Measurements from ENCODE around the gene DENND6A. TPM values are rescaled to one million over a fixed set of nuclear protein-coding genes. Genes with fewer than 3 reads are reported as not detected.

The DENND6A gene
- total RNA-seq, 2 donors from 2014 or later: 23.4 to 35.1 TPM

DNA sequence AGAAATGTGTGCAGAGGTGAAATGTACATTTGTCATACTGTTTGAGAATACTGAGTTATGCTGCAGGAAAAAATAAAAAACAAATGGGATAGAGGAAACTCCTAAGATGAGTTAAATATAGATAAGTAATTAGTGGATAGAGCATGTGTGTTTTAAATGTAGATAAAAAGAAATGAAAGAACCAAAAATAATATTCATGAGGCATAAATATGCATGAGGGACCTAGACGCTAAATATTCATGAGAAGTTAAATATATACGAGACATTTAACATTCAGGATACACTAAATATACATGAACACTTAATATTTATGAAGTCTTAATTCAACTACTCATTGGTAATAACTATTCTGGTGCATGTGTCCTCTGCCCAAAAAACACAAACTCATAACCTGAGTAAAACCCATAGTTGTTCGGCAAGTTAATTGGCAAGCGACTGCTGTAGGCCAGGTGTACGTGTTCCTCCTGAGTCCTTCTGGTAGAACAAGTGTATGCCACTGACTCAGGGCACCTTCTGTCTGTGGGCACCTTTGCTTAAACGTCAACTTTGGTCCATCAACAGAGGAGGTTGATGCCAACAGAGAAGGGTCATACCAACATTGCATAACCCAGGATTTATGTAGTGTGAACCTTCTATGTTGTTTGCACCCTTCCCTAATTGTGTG, 24.5 kb upstream of the DENND6A start:
- H3K36me3 Mint-ChIP-seq (ENCODE audit: low read depth): no peaks in the 10 kb centered on the region
- no peak for DNase-seq
- TF ChIP-seq, protein P1, sequence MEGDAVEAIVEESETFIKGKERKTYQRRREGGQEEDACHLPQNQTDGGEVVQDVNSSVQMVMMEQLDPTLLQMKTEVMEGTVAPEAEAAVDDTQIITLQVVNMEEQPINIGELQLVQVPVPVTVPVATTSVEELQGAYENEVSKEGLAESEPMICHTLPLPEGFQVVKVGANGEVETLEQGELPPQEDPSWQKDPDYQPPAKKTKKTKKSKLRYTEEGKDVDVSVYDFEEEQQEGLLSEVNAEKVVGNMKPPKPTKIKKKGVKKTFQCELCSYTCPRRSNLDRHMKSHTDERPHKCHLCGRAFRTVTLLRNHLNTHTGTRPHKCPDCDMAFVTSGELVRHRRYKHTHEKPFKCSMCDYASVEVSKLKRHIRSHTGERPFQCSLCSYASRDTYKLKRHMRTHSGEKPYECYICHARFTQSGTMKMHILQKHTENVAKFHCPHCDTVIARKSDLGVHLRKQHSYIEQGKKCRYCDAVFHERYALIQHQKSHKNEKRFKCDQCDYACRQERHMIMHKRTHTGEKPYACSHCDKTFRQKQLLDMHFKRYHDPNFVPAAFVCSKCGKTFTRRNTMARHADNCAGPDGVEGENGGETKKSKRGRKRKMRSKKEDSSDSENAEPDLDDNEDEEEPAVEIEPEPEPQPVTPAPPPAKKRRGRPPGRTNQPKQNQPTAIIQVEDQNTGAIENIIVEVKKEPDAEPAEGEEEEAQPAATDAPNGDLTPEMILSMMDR (conservative IDR thresholded peaks at IDR 0.05): no peak
- no peak overlapping the region for H3K4me3 Mint-ChIP-seq
- Histone ChIP-seq H3K36me3 (ENCODE audit: control insufficient read depth, insufficient read depth, low read length) (no peaks in the 10 kb centered on the region), H3K4me1 (ENCODE audit: control insufficient read depth, insufficient read depth, low read length) (no peaks in the 10 kb centered on the region), H3K9ac (ENCODE audit: extremely low read depth, low read length, poor library complexity, severe bottlenecking) (no peak overlapping the region), H3K27me3 (ENCODE audit: control insufficient read depth, insufficient read depth, low read length, poor library complexity, severe bottlenecking) (no peaks in the 10 kb centered on the region), H3K27ac (ENCODE audit: low read depth, low read length) (no peak overlapping the region), H3K9me3 (ENCODE audit: control insufficient read depth, low read length) (no peaks in the 10 kb centered on the region), H3K4me3 (ENCODE audit: low read length) (no peak overlapping the region)
- whole genome bisulfite sequencing, 2 experiments (ENCODE audit: insufficient coverage in 1 of 2, insufficient read length in 1 of 2): 93 to 100% methylated on average over 4 to 6 of the region's 6 CpGs
- H3K4me1 Mint-ChIP-seq: no peaks in the 10 kb centered on the region
- no peak overlapping the region for H3K27ac Mint-ChIP-seq
- no peaks in the 10 kb centered on the region for H3K9me3 Mint-ChIP-seq
- no peaks in the 10 kb centered on the region for H3K27me3 Mint-ChIP-seq (ENCODE audit: insufficient read depth)

DNA sequence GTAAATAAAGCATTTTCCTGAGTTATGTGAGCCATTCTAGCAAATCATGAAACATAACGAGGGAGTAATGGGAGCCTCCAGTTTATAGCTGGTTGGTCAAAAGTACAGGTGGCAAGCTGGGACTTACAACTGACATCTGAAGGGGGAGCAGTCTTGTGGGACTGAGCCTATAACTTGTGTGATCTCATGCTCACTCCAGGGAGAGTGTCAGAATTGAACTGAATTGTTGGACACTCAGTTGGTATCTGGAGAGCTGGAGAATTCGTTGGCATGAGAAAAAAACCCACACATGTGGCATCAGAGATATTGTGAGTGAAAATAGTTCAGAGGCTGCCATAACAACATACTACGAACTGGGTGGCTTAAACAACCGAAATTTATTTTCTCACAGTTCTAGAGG, 22.8 kb upstream of the DENND6A start:
- peaks cover under 1% of the 10 kb centered on the region for H3K9me3 Mint-ChIP-seq

DNA sequence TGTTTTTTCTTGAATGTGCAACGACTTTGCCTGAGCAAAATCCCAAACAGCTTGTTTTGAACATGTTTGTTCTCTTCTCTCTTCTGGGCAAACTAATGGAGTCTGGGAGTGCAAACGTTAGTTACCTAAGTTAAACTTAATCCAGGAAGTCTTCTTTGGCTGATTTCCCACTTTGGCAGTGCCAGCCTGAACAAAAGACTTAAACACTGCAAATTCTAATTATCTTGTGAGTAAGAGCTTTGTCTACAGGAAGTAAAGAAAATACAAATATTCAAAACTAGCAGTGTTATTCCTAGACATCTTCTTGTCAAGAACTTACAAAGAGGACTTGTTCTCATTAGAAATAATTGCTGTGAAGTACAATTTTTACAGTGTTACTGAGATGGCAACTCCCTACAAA, 16.7 kb upstream of the DENND6A start:
- no peaks in the 10 kb centered on the region for H3K27me3 Mint-ChIP-seq (ENCODE audit: insufficient read depth)
- no peaks in the 10 kb centered on the region for H3K27me3 ChIP-seq (ENCODE audit: control insufficient read depth, insufficient read depth, low read length, poor library complexity, severe bottlenecking)
- H3K4me1 Mint-ChIP-seq: no peaks in the 10 kb centered on the region
- H3K9ac ChIP-seq (ENCODE audit: extremely low read depth, low read length, poor library complexity, severe bottlenecking): no peak overlapping the region
- H3K9me3 Mint-ChIP-seq: peaks cover 11% of the 10 kb centered on the region
- no peaks in the 10 kb centered on the region for H3K36me3 ChIP-seq (ENCODE audit: control insufficient read depth, insufficient read depth, low read length)
- DNase-seq: no peak
- TF ChIP-seq, protein P1 (conservative IDR thresholded peaks at IDR 0.05): no peak
- H3K4me1 ChIP-seq (ENCODE audit: control insufficient read depth, insufficient read depth, low read length): no peaks in the 10 kb centered on the region
- H3K4me3 Mint-ChIP-seq: no peak overlapping the region
- 75 to 82% methylated on average over 2 of the region's 2 CpGs for WGBS, 2 experiments (ENCODE audit: insufficient coverage in 1 of 2, insufficient read length in 1 of 2)
- no peak overlapping the region for H3K4me3 ChIP-seq (ENCODE audit: low read length)
- no peak overlapping the region for H3K27ac ChIP-seq (ENCODE audit: low read depth, low read length)
- H3K27ac Mint-ChIP-seq: no peak overlapping the region
- H3K36me3 Mint-ChIP-seq (ENCODE audit: low read depth): no peaks in the 10 kb centered on the region
- H3K9me3 ChIP-seq (ENCODE audit: control insufficient read depth, low read length): peaks cover 6% of the 10 kb centered on the region

More for the DNA sequence above, 22.8 kb upstream of the DENND6A start:
- WGBS, 2 experiments (ENCODE audit: insufficient coverage in 1 of 2, insufficient read length in 1 of 2): 85 to 89% methylated on average over 4 of the region's 4 CpGs
- Histone ChIP-seq H3K27ac (ENCODE audit: low read depth, low read length) (no peak overlapping the region), H3K4me3 (ENCODE audit: low read length) (no peak overlapping the region), H3K9ac (ENCODE audit: extremely low read depth, low read length, poor library complexity, severe bottlenecking) (no peak overlapping the region), H3K27me3 (ENCODE audit: control insufficient read depth, insufficient read depth, low read length, poor library complexity, severe bottlenecking) (no peaks in the 10 kb centered on the region), H3K36me3 (ENCODE audit: control insufficient read depth, insufficient read depth, low read length) (no peaks in the 10 kb centered on the region), H3K9me3 (ENCODE audit: control insufficient read depth, low read length) (no peaks in the 10 kb centered on the region), H3K4me1 (ENCODE audit: control insufficient read depth, insufficient read depth, low read length) (no peaks in the 10 kb centered on the region)
- no peak for DNase-seq
- Mint-ChIP-seq H3K36me3 (ENCODE audit: low read depth) (no peaks in the 10 kb centered on the region), H3K27me3 (ENCODE audit: insufficient read depth) (no peaks in the 10 kb centered on the region), H3K4me3 (no peak overlapping the region), H3K4me1 (no peaks in the 10 kb centered on the region), H3K27ac (no peak overlapping the region)
- TF ChIP-seq, protein P1 (conservative IDR thresholded peaks at IDR 0.05): no peak

All from endodermal cell (in vitro differentiated cells).